PC-3 (cell line): ENCODE data around the gene LY86. TPM values are rescaled to one million over a fixed set of nuclear protein-coding genes. Genes with fewer than 3 reads are reported as not detected.

Experiments
- ATAC-seq: fragments of 200-7000 bp; cut with Tn5 transposase; 2 replicates; pipeline ENCODE4 v1.9.1; 2020; ENCODE audit warnings: mild to moderate bottlenecking, moderate library complexity
- BruUV-seq: library from RNA; stranded (reverse); fragments of 400-500 nt; replicated peaks from 2 replicates; lab custom pipeline; 2021; lab: Mats Ljungman, UMichigan
- CTCF ChIA-PET: fragments of 300-600 bp; sonication (Branson Sonifier 250); formaldehyde crosslinking; loops from one replicate; lab custom pipeline; 2022; ENCODE audit warnings: antibody characterized with exemption; lab: Charles Lee
- POLR2A ChIA-PET: fragments of 300-600 bp; sonication (Branson Sonifier 250); formaldehyde crosslinking; loops from one replicate; lab custom pipeline; 2022; ENCODE audit warnings: antibody characterized with exemption; ENCODE audit not compliant: unreplicated experiment; lab: Charles Lee
- DNase-seq: peaks from one replicate; pipeline ENCODE4 v3.0.0-alpha.2; 2015
- H2AFZ ChIP-seq: fragments of 300-600 bp; sonication (generic); 2 replicates; pipeline ENCODE4 v1.6.0; 2016; ENCODE audit warnings: antibody characterized with exemption, low read length
- H3F3A ChIP-seq: fragments of 300-600 bp; sonication (generic); one replicate; pipeline ENCODE4 v1.6.0; 2017; ENCODE audit warnings: antibody characterized with exemption, low read length, control low read depth, mild to moderate bottlenecking; ENCODE audit not compliant: unreplicated experiment
- H3K27ac ChIP-seq: fragments of 300-600 bp; sonication (generic); 2 replicates; pipeline ENCODE4 v1.5.1; 2016; ENCODE audit warnings: mild to moderate bottlenecking, low read length
- H3K27me3 ChIP-seq: fragments of 300-600 bp; sonication (generic); 2 replicates; pipeline ENCODE4 v1.6.1; 2016; ENCODE audit warnings: low read length, mixed read lengths
- H3K36me3 ChIP-seq: fragments of 300-600 bp; sonication (generic); 2 replicates; pipeline ENCODE4 v1.6.1; 2016; ENCODE audit warnings: low read depth, mixed run types, low read length, mixed read lengths
- H3K4me1 ChIP-seq: fragments of 300-600 bp; sonication (generic); 2 replicates; pipeline ENCODE4 v1.5.1; 2016; ENCODE audit warnings: low read length; ENCODE audit not compliant: insufficient read depth
- H3K4me2 ChIP-seq: fragments of 300-600 bp; sonication (generic); 2 replicates; pipeline ENCODE4 v1.6.0; 2016; ENCODE audit warnings: low read length
- H3K4me3 ChIP-seq: fragments of 300-600 bp; sonication (generic); 2 replicates; pipeline ENCODE4 v1.5.1; 2016; ENCODE audit warnings: mild to moderate bottlenecking, low read length, mixed read lengths
- H3K79me2 ChIP-seq: fragments of 300-600 bp; sonication (generic); 2 replicates; pipeline ENCODE4 v1.6.1; 2017; ENCODE audit warnings: low read length, mixed read lengths
- H3K9ac ChIP-seq: fragments of 300-600 bp; sonication (generic); 2 replicates; pipeline ENCODE4 v1.6.0; 2016; ENCODE audit warnings: mild to moderate bottlenecking, low read length
- H3K9me2 ChIP-seq: fragments of 300-600 bp; sonication (generic); replicated peaks from 2 replicates; pipeline ENCODE4 v1.6.1; 2016; ENCODE audit warnings: mixed run types, low read length, mixed read lengths
- H3K9me3 ChIP-seq: fragments of 300-600 bp; sonication (generic); 2 replicates; pipeline ENCODE4 v1.6.1; 2016; ENCODE audit warnings: low read length, mixed read lengths
- H4K20me1 ChIP-seq: fragments of 300-600 bp; sonication (generic); 2 replicates; pipeline ENCODE4 v1.6.1; 2016; ENCODE audit warnings: low read length, mixed read lengths
- EZH2 ChIP-seq: fragments of 300-600 bp; sonication (generic); IDR thresholded peaks from one replicate; pipeline ENCODE4 v1.6.1; 2017; ENCODE audit warnings: antibody characterized with exemption, mild to moderate bottlenecking, low read length; ENCODE audit not compliant: unreplicated experiment
- EZH2phosphoT487 ChIP-seq: fragments of 300-600 bp; sonication (generic); IDR thresholded peaks from 2 replicates; pipeline ENCODE4 v1.6.1; 2018; ENCODE audit warnings: mild to moderate bottlenecking, antibody characterized with exemption, low read length, borderline replicate concordance
- intact Hi-C: fragments of 100-400 bp; cut with micrococcal nuclease; formaldehyde crosslinking; loops from 2 replicates; pipeline ENCODE4 v1.9.0; 2023
- total RNA-seq: library from RNA; depleted of rRNA; stranded (reverse); fragments of >200 nt; gene quantifications from 2 replicates; pipeline ENCODE4 v1.2.3, GENCODE V29; 2014
- TF ChIP-seq, protein P1 (sequence below): fragments of 300-600 bp; sonication (generic); conservative IDR thresholded peaks from 2 replicates; pipeline ENCODE4 v1.5.1; 2017; ENCODE audit warnings: antibody characterized with exemption, low read depth, mild to moderate bottlenecking, low read length

The LY86 gene
- total RNA-seq, 1 experiment from 2014 or later = not detected

DNA sequence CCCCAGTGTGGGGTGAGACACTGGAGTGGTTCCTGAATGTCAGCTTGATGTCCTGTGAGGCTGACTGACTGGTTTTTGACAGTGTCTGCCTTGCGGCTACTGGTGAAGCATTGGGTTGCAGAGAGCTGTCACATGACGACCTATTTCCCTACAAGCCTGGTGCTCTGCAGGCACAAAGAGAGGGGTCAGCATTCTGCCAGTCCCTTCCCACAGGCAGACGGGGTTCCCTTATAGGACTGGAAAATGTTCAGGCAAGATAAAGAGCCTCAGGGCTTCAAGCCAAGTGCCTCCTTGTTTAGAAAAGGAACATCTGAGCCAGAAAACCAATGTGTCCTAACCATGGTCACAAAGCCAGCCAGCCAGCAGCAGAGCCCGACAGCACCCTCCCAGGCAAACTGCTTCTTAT is 11.0 kb downstream of the LY86 start:
- H3K4me1 ChIP-seq = no peaks in the 10 kb centered on the region
- H3K4me2 ChIP-seq = no peak overlapping the region
- TF ChIP-seq EZH2 (no peak), EZH2phosphoT487 (no peak)
- TF ChIP-seq, protein P1, sequence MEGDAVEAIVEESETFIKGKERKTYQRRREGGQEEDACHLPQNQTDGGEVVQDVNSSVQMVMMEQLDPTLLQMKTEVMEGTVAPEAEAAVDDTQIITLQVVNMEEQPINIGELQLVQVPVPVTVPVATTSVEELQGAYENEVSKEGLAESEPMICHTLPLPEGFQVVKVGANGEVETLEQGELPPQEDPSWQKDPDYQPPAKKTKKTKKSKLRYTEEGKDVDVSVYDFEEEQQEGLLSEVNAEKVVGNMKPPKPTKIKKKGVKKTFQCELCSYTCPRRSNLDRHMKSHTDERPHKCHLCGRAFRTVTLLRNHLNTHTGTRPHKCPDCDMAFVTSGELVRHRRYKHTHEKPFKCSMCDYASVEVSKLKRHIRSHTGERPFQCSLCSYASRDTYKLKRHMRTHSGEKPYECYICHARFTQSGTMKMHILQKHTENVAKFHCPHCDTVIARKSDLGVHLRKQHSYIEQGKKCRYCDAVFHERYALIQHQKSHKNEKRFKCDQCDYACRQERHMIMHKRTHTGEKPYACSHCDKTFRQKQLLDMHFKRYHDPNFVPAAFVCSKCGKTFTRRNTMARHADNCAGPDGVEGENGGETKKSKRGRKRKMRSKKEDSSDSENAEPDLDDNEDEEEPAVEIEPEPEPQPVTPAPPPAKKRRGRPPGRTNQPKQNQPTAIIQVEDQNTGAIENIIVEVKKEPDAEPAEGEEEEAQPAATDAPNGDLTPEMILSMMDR = no peak
- H2AFZ ChIP-seq = no peak overlapping the region
- BruUV-seq = no TSS peak
- H3K27me3 ChIP-seq = peaks cover 46% of the 10 kb centered on the region
- H4K20me1 ChIP-seq = no peaks in the 10 kb centered on the region
- H3K9ac ChIP-seq = no peak overlapping the region
- POLR2A ChIA-PET = no interaction called here
- intact Hi-C loops = no loop called here
- no peak overlapping the region for H3K4me3 ChIP-seq
- CTCF ChIA-PET = no interaction called here
- DNase-seq = no peak
- H3F3A ChIP-seq = no peaks in the 10 kb centered on the region
- no peaks in the 10 kb centered on the region for H3K9me2 ChIP-seq
- no peaks in the 10 kb centered on the region for H3K9me3 ChIP-seq
- no peak for ATAC-seq
- H3K36me3 ChIP-seq = no peaks in the 10 kb centered on the region
- H3K79me2 ChIP-seq = no peaks in the 10 kb centered on the region
- no peak overlapping the region for H3K27ac ChIP-seq

DNA sequence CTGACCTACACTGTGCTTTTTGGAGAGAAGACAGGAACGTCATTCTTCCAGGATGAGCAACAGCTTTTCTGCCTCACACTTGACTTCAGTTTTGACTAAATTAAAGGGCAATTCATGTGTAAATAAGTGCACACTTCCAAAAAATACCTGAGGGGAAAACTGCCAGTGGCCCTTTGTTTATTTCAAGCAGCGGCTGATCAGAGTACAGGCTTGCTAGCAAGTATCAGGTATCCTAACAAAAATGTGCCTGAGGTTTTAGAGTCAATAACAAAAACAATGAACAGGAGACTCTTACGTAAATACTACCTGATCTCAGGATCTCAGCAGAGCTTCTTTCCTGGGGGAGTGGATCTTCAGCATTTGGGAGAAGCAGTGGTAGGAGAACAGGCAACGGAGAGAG is 12.4 kb downstream of the LY86 start:
- Histone ChIP-seq H3K9me2 (no peaks in the 10 kb centered on the region), H3K9me3 (no peaks in the 10 kb centered on the region), H4K20me1 (no peaks in the 10 kb centered on the region), H3K4me2 (no peak overlapping the region), H3K36me3 (no peaks in the 10 kb centered on the region), H2AFZ (no peak overlapping the region), H3K9ac (no peak overlapping the region), H3K27ac (no peak overlapping the region), H3F3A (no peaks in the 10 kb centered on the region), H3K79me2 (no peaks in the 10 kb centered on the region), H3K4me1 (no peaks in the 10 kb centered on the region), H3K27me3 (peaks cover 44% of the 10 kb centered on the region), H3K4me3 (no peak overlapping the region)
- no TSS peak for BruUV-seq
- TF ChIP-seq, protein P1 = no peak
- TF ChIP-seq EZH2 (no peak), EZH2phosphoT487 (no peak)
- CTCF ChIA-PET = no interaction called here
- intact Hi-C loops = no loop called here
- POLR2A ChIA-PET = no interaction called here
- no peak for ATAC-seq
- peak; percentile 29 for DNase-seq

DNA sequence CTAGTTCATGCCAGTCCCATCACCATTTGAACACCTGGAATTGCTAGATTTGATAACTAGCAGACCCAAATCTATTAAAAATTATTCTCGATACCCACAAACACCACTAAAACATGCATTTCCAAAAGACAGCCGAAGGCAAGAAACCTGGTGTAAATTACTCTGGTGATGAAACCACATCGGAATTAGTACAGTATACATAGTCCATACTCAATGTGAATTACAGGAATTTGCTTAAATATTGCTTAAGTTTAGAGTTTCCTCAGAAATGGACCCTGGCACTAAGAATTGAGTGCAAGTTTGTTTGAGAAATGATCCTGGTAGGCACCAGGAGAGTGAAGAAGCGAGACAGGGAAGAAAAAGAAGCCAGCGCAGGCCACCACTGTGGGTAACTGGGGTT is 13.7 kb downstream of the LY86 start:
- H3F3A ChIP-seq = no peaks in the 10 kb centered on the region
- no peak overlapping the region for H2AFZ ChIP-seq
- BruUV-seq = no TSS peak
- H3K9me2 ChIP-seq = no peaks in the 10 kb centered on the region
- no peak for ATAC-seq
- no peaks in the 10 kb centered on the region for H3K79me2 ChIP-seq
- no peaks in the 10 kb centered on the region for H3K4me1 ChIP-seq
- H3K27ac ChIP-seq = no peak overlapping the region
- no peaks in the 10 kb centered on the region for H3K36me3 ChIP-seq
- TF ChIP-seq EZH2phosphoT487 (no peak), EZH2 (no peak)
- TF ChIP-seq, protein P1 = no peak
- H4K20me1 ChIP-seq = no peaks in the 10 kb centered on the region
- no peak overlapping the region for H3K9ac ChIP-seq
- no peak overlapping the region for H3K4me3 ChIP-seq
- H3K4me2 ChIP-seq = no peak overlapping the region
- DNase-seq = no peak
- no peaks in the 10 kb centered on the region for H3K9me3 ChIP-seq
- ChIA-PET CTCF (no interaction called here), POLR2A (no interaction called here)
- peaks cover 36% of the 10 kb centered on the region; the same call in 1 of the 2 replicates for H3K27me3 ChIP-seq
- intact Hi-C loops = no loop called here
